GM23338 (cell line): Measurements from ENCODE around the gene TYMP. TPM values are rescaled to one million over a fixed set of nuclear protein-coding genes. Genes with fewer than 3 reads are reported as not detected.

Experiments used
- ATAC-seq: fragments of 200-7000 bp; cut with Tn5 transposase; 3 replicates; pipeline ENCODE4 v1.9.1; 2020
- DNase-seq: peaks from one replicate; pipeline ENCODE4 v3.0.0-alpha.2; 2015; ENCODE audit warnings: low spot score
- H2AFZ ChIP-seq: fragments of 200-600 bp; sonication (generic); 2 replicates; pipeline ENCODE4 v1.8.0; 2016; ENCODE audit warnings: antibody characterized with exemption, mild to moderate bottlenecking, moderate library complexity
- H3F3A ChIP-seq: fragments of 200-600 bp; sonication (generic); replicated peaks from 2 replicates; pipeline ENCODE4 v1.8.0; 2017; ENCODE audit warnings: antibody characterized with exemption, mixed run types, low read depth
- H3K27ac ChIP-seq: fragments of 200-600 bp; sonication (generic); 2 replicates; pipeline ENCODE4 v1.6.1; 2016; ENCODE audit warnings: low read depth
- H3K27me3 ChIP-seq: fragments of 200-600 bp; sonication (generic); 2 replicates; pipeline ENCODE4 v1.8.0; 2016; ENCODE audit warnings: mild to moderate bottlenecking, mixed run types, moderate library complexity; ENCODE audit not compliant: insufficient read depth
- H3K36me3 ChIP-seq: fragments of 200-600 bp; sonication (generic); 2 replicates; pipeline ENCODE4 v1.8.0; 2016; ENCODE audit warnings: mild to moderate bottlenecking; ENCODE audit not compliant: insufficient read depth
- H3K4me1 ChIP-seq: fragments of 200-600 bp; sonication (generic); 2 replicates; pipeline ENCODE4 v1.8.0; 2016; ENCODE audit warnings: mild to moderate bottlenecking, moderate library complexity; ENCODE audit not compliant: insufficient read depth
- H3K4me2 ChIP-seq: fragments of 200-600 bp; sonication (generic); 2 replicates; pipeline ENCODE4 v1.7.1; 2017; ENCODE audit warnings: mixed run types
- H3K4me3 ChIP-seq: fragments of 200-600 bp; sonication (generic); 2 replicates; pipeline ENCODE4 v1.6.1; 2016; ENCODE audit warnings: mixed run types
- H3K79me2 ChIP-seq: fragments of 200-600 bp; sonication (generic); replicated peaks from 2 replicates; pipeline ENCODE4 v1.8.0; 2017; ENCODE audit warnings: mild to moderate bottlenecking; ENCODE audit not compliant: insufficient read depth
- H3K9me2 ChIP-seq: fragments of 200-600 bp; sonication (generic); 2 replicates; pipeline ENCODE4 v1.8.0; 2017; ENCODE audit not compliant: insufficient read depth
- H4K20me1 ChIP-seq: fragments of 200-600 bp; sonication (generic); replicated peaks from 2 replicates; pipeline ENCODE4 v1.8.0; 2017; ENCODE audit warnings: mild to moderate bottlenecking; ENCODE audit not compliant: insufficient read depth
- H3K27ac Mint-ChIP-seq: 2 replicates; pipeline ENCODE4 v1.8.0; 2020; ENCODE audit warnings: inconsistent platforms, mild to moderate bottlenecking, moderate library complexity, mixed read lengths
- H3K27me3 Mint-ChIP-seq: 3 replicates; pipeline ENCODE4 v1.8.0; 2022; ENCODE audit warnings: low read depth, mild to moderate bottlenecking, moderate library complexity, mixed read lengths, inconsistent platforms; ENCODE audit not compliant: insufficient read depth, poor library complexity
- H3K36me3 Mint-ChIP-seq: 3 replicates; pipeline ENCODE4 v1.8.0; 2021; ENCODE audit warnings: low read depth, mild to moderate bottlenecking, inconsistent platforms, moderate library complexity, mixed read lengths
- H3K4me1 Mint-ChIP-seq: 3 replicates; pipeline ENCODE4 v1.8.0; 2020; ENCODE audit warnings: mild to moderate bottlenecking, inconsistent platforms, mixed read lengths
- H3K4me3 Mint-ChIP-seq: 3 replicates; pipeline ENCODE4 v1.8.0; 2021; ENCODE audit warnings: moderate library complexity, mild to moderate bottlenecking, inconsistent platforms, mixed read lengths
- H3K9me3 Mint-ChIP-seq: 3 replicates; pipeline ENCODE4 v1.8.0; 2020; ENCODE audit warnings: moderate library complexity, mild to moderate bottlenecking, inconsistent platforms, mixed read lengths
- CREB1 ChIP-seq: fragments of 250-450 bp; sonication (Bioruptor Pico); IDR thresholded peaks from 2 replicates; pipeline ENCODE4 v1.5.0; 2020; ENCODE audit warnings: low read depth, mild to moderate bottlenecking, moderate library complexity
- ETS1 ChIP-seq: IDR thresholded peaks from 2 replicates; pipeline ENCODE4 v1.6.1; 2016; ENCODE audit warnings: antibody characterized with exemption
- EZH2 ChIP-seq: fragments of 200-600 bp; sonication (generic); IDR thresholded peaks from one replicate; pipeline ENCODE4 v1.8.0; 2017; ENCODE audit warnings: antibody characterized with exemption, mild to moderate bottlenecking, low read depth; ENCODE audit not compliant: unreplicated experiment
- EZH2phosphoT487 ChIP-seq: fragments of 200-600 bp; sonication (generic); IDR thresholded peaks from one replicate; pipeline ENCODE4 v1.8.1; 2018; ENCODE audit warnings: antibody characterized with exemption; ENCODE audit not compliant: unreplicated experiment
- JUNB ChIP-seq: IDR thresholded peaks from one replicate; pipeline ENCODE4 v1.6.1; 2016; ENCODE audit warnings: antibody characterized with exemption; ENCODE audit not compliant: unreplicated experiment
- NANOG ChIP-seq: IDR thresholded peaks from 2 replicates; pipeline ENCODE4 v1.6.1; 2016; ENCODE audit warnings: antibody characterized with exemption, borderline replicate concordance
- POLR2AphosphoS5 ChIP-seq: IDR thresholded peaks from 2 replicates; pipeline ENCODE4 v1.6.1; 2016; ENCODE audit warnings: antibody characterized with exemption, low read depth
- REST ChIP-seq: IDR thresholded peaks from one replicate; pipeline ENCODE4 v1.6.1; 2018; ENCODE audit warnings: antibody characterized with exemption; ENCODE audit not compliant: unreplicated experiment
- STAT1 ChIP-seq: IDR thresholded peaks from one replicate; pipeline ENCODE4 v1.6.1; 2016; ENCODE audit warnings: antibody characterized with exemption; ENCODE audit not compliant: unreplicated experiment
- ZNF114 ChIP-seq: fragments of 250-450 bp; sonication (Bioruptor Pico); IDR thresholded peaks from 2 replicates; pipeline ENCODE4 v1.5.0; 2020; ENCODE audit warnings: mild to moderate bottlenecking, moderate library complexity
- ZNF331 ChIP-seq: fragments of 250-450 bp; sonication (Bioruptor Pico); IDR thresholded peaks from 2 replicates; pipeline ENCODE4 v1.5.0; 2020; ENCODE audit warnings: low read depth, mild to moderate bottlenecking, moderate library complexity
- ZNF462 ChIP-seq: fragments of 250-450 bp; sonication (Bioruptor Pico); IDR thresholded peaks from 2 replicates; pipeline ENCODE4 v1.5.0; 2020; ENCODE audit warnings: mild to moderate bottlenecking, moderate library complexity
- polyA plus RNA-seq: library from polyadenylated mRNA; unstranded; fragments of >200 nt; fragmentation: Nextera tagmentation; extraction: Ambion mirVana; gene quantifications from 2 replicates; pipeline ENCODE4 v1.2.1, GENCODE V29; 2016
- total RNA-seq: library from RNA; depleted of rRNA; stranded (reverse); fragments of >200 nt; shearing (Covaris generic); gene quantifications from 2 replicates; pipeline ENCODE4 v1.2.3, GENCODE V29; 2014
- TF ChIP-seq, protein P1 (sequence below), 2 experiments: fragments of 200-600 bp in 1 of 2; sonication (generic) in 1 of 2; conservative IDR thresholded peaks; 2 replicates each; pipeline versions ENCODE4 v1.5.1 to v1.6.1; 2016 to 2017; ENCODE audit warnings: antibody characterized with exemption in 2 of 2, low read depth in 2 of 2, mild to moderate bottlenecking in 2 of 2, moderate library complexity in 1 of 2

The TYMP gene
- total and polyA plus RNA-seq, 2 experiments from 2014 or later: 0.28 to 1.8 TPM

DNA sequence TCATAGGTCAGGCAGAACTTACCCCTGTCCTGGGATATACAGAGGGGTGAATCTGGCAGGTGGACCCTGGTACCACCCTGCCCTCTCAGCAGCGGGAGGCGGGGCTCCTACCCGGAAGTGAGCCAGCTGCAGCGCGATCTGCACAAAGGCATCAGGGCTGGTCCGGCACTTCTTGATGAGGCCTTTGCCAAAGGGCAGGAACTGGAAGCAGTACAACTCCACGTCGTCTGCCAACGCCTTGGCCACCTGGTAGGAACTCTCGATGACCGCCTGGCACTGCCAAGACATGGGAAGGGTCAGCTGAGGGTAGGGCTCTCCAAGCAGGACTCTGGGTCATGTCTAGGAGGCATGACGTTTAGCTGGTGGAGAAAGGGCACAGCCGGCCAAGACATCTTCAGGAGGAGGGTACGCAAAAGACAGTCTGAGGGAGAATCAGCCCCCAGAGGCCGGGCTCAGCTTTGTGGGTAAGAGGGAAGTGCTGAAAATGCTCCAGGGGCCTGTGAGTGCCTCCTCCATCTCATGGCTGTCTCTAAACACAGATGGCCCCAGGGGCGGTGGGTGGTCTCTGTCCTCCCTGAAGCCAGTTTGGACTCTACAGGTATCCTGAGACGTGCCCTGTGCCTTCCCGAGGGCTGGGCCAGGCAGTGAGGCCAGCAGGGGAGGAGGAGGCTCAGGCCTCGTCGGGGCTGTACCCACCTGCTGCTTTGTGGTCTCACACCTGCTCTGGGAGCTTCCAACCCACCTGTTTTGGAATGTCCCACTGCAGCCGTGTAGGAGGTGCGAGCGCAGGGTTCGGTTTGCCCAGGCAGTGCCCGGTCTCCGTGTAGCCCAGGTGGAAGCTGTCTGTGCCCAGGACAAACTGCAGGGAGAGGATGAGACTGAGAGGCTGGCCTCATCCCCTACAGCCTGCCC lies 41.7 kb upstream of the TYMP start:
- Histone ChIP-seq H3K36me3 (no peaks in the 10 kb centered on the region), H3K9me2 (no peaks in the 10 kb centered on the region), H3K27me3 (no peaks in the 10 kb centered on the region), H4K20me1 (no peaks in the 10 kb centered on the region), H3K79me2 (no peaks in the 10 kb centered on the region), H2AFZ (no peak overlapping the region), H3K4me2 (no peak overlapping the region), H3F3A (no peaks in the 10 kb centered on the region), H3K27ac (no peak overlapping the region), H3K4me3 (no peak overlapping the region), H3K4me1 (no peaks in the 10 kb centered on the region)
- Mint-ChIP-seq H3K27ac (no peak overlapping the region), H3K4me1 (no peaks in the 10 kb centered on the region), H3K36me3 (peaks cover 45% of the 10 kb centered on the region), H3K4me3 (no peak overlapping the region), H3K9me3 (no peaks in the 10 kb centered on the region), H3K27me3 (peaks cover 5% of the 10 kb centered on the region)
- no peak for ATAC-seq
- DNase-seq: no peak
- no peak for TF ChIP-seq EZH2phosphoT487
- TF ChIP-seq ETS1: no peak
- no peak for TF ChIP-seq REST
- no peak for TF ChIP-seq ZNF114 (CRISPR knock-in tag)
- no peak for TF ChIP-seq POLR2AphosphoS5
- TF ChIP-seq EZH2: no peak
- TF ChIP-seq JUNB: no peak
- TF ChIP-seq STAT1: no peak
- TF ChIP-seq CREB1 (CRISPR knock-in tag): no peak
- TF ChIP-seq, protein P1, sequence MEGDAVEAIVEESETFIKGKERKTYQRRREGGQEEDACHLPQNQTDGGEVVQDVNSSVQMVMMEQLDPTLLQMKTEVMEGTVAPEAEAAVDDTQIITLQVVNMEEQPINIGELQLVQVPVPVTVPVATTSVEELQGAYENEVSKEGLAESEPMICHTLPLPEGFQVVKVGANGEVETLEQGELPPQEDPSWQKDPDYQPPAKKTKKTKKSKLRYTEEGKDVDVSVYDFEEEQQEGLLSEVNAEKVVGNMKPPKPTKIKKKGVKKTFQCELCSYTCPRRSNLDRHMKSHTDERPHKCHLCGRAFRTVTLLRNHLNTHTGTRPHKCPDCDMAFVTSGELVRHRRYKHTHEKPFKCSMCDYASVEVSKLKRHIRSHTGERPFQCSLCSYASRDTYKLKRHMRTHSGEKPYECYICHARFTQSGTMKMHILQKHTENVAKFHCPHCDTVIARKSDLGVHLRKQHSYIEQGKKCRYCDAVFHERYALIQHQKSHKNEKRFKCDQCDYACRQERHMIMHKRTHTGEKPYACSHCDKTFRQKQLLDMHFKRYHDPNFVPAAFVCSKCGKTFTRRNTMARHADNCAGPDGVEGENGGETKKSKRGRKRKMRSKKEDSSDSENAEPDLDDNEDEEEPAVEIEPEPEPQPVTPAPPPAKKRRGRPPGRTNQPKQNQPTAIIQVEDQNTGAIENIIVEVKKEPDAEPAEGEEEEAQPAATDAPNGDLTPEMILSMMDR (conservative IDR thresholded peaks at IDR 0.05; ENCODE audit: low read depth in 2 of 2): no peak
- TF ChIP-seq ZNF462 (CRISPR knock-in tag): no peak
- no peak for TF ChIP-seq NANOG
- TF ChIP-seq ZNF331 (CRISPR knock-in tag): no peak
